Karpas-422 (cell line): Measurements from ENCODE around the gene OLFML2B. TPM values are rescaled to one million over a fixed set of nuclear protein-coding genes. Genes with fewer than 3 reads are reported as not detected.

ENCODE experiments used
- DNase-seq: peaks from one replicate; pipeline ENCODE4 v3.0.0-alpha.2; 2015
- H2AFZ ChIP-seq: fragments of 200-600 bp; sonication (generic); 2 replicates; pipeline ENCODE4 v1.6.1; 2014; ENCODE audit warnings: antibody characterized with exemption, low read length, mixed read lengths
- H3K27ac ChIP-seq: fragments of 200-600 bp; sonication (generic); 2 replicates; pipeline ENCODE4 v1.5.1; 2014; ENCODE audit warnings: mild to moderate bottlenecking, low read length, moderate library complexity
- H3K27me3 ChIP-seq: fragments of 200-600 bp; sonication (generic); 2 replicates; pipeline ENCODE4 v1.6.1; 2014; ENCODE audit warnings: low read length, mixed read lengths
- H3K36me3 ChIP-seq: fragments of 200-600 bp; sonication (generic); 2 replicates; pipeline ENCODE4 v1.6.1; 2014; ENCODE audit warnings: low read length, mixed read lengths; ENCODE audit not compliant: insufficient read depth
- H3K4me1 ChIP-seq: fragments of 200-600 bp; sonication (generic); 2 replicates; pipeline ENCODE4 v1.6.1; 2014; ENCODE audit warnings: mild to moderate bottlenecking, low read length, mixed read lengths
- H3K4me2 ChIP-seq: fragments of 200-600 bp; sonication (generic); 2 replicates; pipeline ENCODE4 v1.6.1; 2014; ENCODE audit warnings: low read length, low read depth, mild to moderate bottlenecking; ENCODE audit not compliant: poor library complexity, severe bottlenecking
- H3K4me3 ChIP-seq: fragments of 200-600 bp; sonication (generic); 2 replicates; pipeline ENCODE4 v1.5.1; 2014; ENCODE audit warnings: mild to moderate bottlenecking, antibody characterized with exemption, low read length, mixed read lengths
- H3K79me2 ChIP-seq: fragments of 200-600 bp; sonication (generic); 2 replicates; pipeline ENCODE4 v1.6.1; 2014; ENCODE audit warnings: mild to moderate bottlenecking, low read length, mixed read lengths
- H3K9ac ChIP-seq: fragments of 200-600 bp; sonication (generic); 2 replicates; pipeline ENCODE4 v1.6.0; 2014; ENCODE audit warnings: low read length
- H3K9me2 ChIP-seq: fragments of 200-600 bp; sonication (generic), shearing (Covaris generic); replicated peaks from 2 replicates; pipeline ENCODE4 v1.6.0; 2014; ENCODE audit warnings: mild to moderate bottlenecking, low read length, moderate library complexity; ENCODE audit not compliant: insufficient read depth
- H3K9me3 ChIP-seq: fragments of 300-700, 200-600 bp; sonication (generic); 2 replicates; pipeline ENCODE4 v1.6.1; 2014; ENCODE audit warnings: low read length, mixed read lengths
- H4K20me1 ChIP-seq: fragments of 200-600 bp; sonication (generic); 2 replicates; pipeline ENCODE4 v1.6.1; 2014; ENCODE audit warnings: mild to moderate bottlenecking, antibody characterized with exemption, low read length, low read depth; ENCODE audit not compliant: insufficient read depth
- total RNA-seq: library from RNA; depleted of rRNA; stranded (reverse); fragments of >200 nt; shearing (Covaris generic); gene quantifications from 2 replicates; pipeline ENCODE4 v1.2.3, GENCODE V29; 2014; ENCODE audit warnings: low replicate concordance

OLFML2B gene
- total RNA-seq, 1 experiment from 2014 or later, result not detected

- Histone ChIP-seq H3K4me2 (no peak overlapping the region), H3K4me1 (peaks cover 12% of the 10 kb centered on the region), H3K27ac (no peak overlapping the region), H4K20me1 (no peaks in the 10 kb centered on the region), H3K36me3 (no peaks in the 10 kb centered on the region), H3K9me3 (no peaks in the 10 kb centered on the region), H3K27me3 (no peaks in the 10 kb centered on the region; the same call in none of the 2 replicates), H3K4me3 (no peak overlapping the region), H3K9me2 (no peaks in the 10 kb centered on the region), H2AFZ (no peak overlapping the region), H3K79me2 (no peaks in the 10 kb centered on the region), H3K9ac (no peak overlapping the region)
- no peak for DNase-seq
Measured at GRCh38 chr1:162030759-162031280, 7.2 kb upstream of the OLFML2B start.

GRCh38 chr1:162029157-162029556, 5.5 kb upstream of the OLFML2B start:
- Histone ChIP-seq H3K9ac (no peak overlapping the region), H3K27ac (no peak overlapping the region), H3K27me3 (no peaks in the 10 kb centered on the region; the same call in none of the 2 replicates), H2AFZ (no peak overlapping the region), H3K79me2 (no peaks in the 10 kb centered on the region), H3K9me2 (no peaks in the 10 kb centered on the region), H3K4me3 (no peak overlapping the region), H3K9me3 (no peaks in the 10 kb centered on the region), H3K36me3 (no peaks in the 10 kb centered on the region), H3K4me1 (peaks cover 12% of the 10 kb centered on the region), H3K4me2 (no peak overlapping the region), H4K20me1 (no peaks in the 10 kb centered on the region)
- DNase-seq, result no peak

- H3K27ac ChIP-seq, result no peak overlapping the region
- no peaks in the 10 kb centered on the region for H3K9me3 ChIP-seq
- no peaks in the 10 kb centered on the region for H3K79me2 ChIP-seq
- H4K20me1 ChIP-seq, result no peaks in the 10 kb centered on the region
- no peak overlapping the region for H3K4me3 ChIP-seq
- DNase-seq, result peak; percentile 80
- no peak overlapping the region for H3K4me2 ChIP-seq
- no peaks in the 10 kb centered on the region for H3K9me2 ChIP-seq
- H2AFZ ChIP-seq, result no peak overlapping the region
- no peaks in the 10 kb centered on the region for H3K36me3 ChIP-seq
- peaks cover 17% of the 10 kb centered on the region for H3K4me1 ChIP-seq
- H3K27me3 ChIP-seq, result peaks cover 2% of the 10 kb centered on the region
- H3K9ac ChIP-seq, result no peak overlapping the region
Measured at GRCh38 chr1:162028726-162029125, 5.1 kb upstream of the OLFML2B start.

- Histone ChIP-seq H3K4me1 (peaks cover 22% of the 10 kb centered on the region), H3K9me2 (no peaks in the 10 kb centered on the region), H3K27me3 (peaks cover 2% of the 10 kb centered on the region), H3K4me3 (no peak overlapping the region), H3K36me3 (no peaks in the 10 kb centered on the region), H3K79me2 (no peaks in the 10 kb centered on the region), H4K20me1 (no peaks in the 10 kb centered on the region; the same call in 1 of the 2 replicates), H3K9me3 (no peaks in the 10 kb centered on the region), H3K9ac (no peak overlapping the region), H3K27ac (no peak overlapping the region), H2AFZ (no peak overlapping the region), H3K4me2 (no peak overlapping the region)
- DNase-seq, result no peak
Measured at GRCh38 chr1:162026881-162027280, 3.2 kb upstream of the OLFML2B start.

- Histone ChIP-seq H4K20me1 (no peaks in the 10 kb centered on the region; the same call in 1 of the 2 replicates), H3K4me1 (peaks cover 22% of the 10 kb centered on the region), H3K79me2 (no peaks in the 10 kb centered on the region), H2AFZ (no peak overlapping the region), H3K9ac (no peak overlapping the region), H3K4me3 (no peak overlapping the region), H3K36me3 (no peaks in the 10 kb centered on the region), H3K27ac (no peak overlapping the region), H3K27me3 (peaks cover 2% of the 10 kb centered on the region), H3K4me2 (no peak overlapping the region), H3K9me3 (no peaks in the 10 kb centered on the region), H3K9me2 (no peaks in the 10 kb centered on the region)
- no peak for DNase-seq
Measured at GRCh38 chr1:162025541-162025940, 1.9 kb upstream of the OLFML2B start.

GRCh38 chr1:162023181-162023546, 505 bp downstream of the OLFML2B start:
- no peak for DNase-seq
- Histone ChIP-seq H3K9ac (peak overlapping the region; percentile 49; the same call in 1 of the 2 replicates), H3K4me1 (peaks cover 36% of the 10 kb centered on the region), H2AFZ (peak overlapping the region; percentile 61; the same call in 1 of the 2 replicates), H3K36me3 (no peaks in the 10 kb centered on the region), H3K9me2 (no peaks in the 10 kb centered on the region), H3K79me2 (no peaks in the 10 kb centered on the region), H3K4me3 (peak overlapping the region; percentile 71; the same call in 1 of the 2 replicates), H3K27ac (no peak overlapping the region), H3K4me2 (peak overlapping the region; percentile 91), H3K9me3 (no peaks in the 10 kb centered on the region), H3K27me3 (peaks cover 2% of the 10 kb centered on the region), H4K20me1 (peaks cover 7% of the 10 kb centered on the region; the same call in 1 of the 2 replicates)

- no peaks in the 10 kb centered on the region for H3K36me3 ChIP-seq
- H3K9me3 ChIP-seq, result no peaks in the 10 kb centered on the region
- no peaks in the 10 kb centered on the region for H3K9me2 ChIP-seq
- H3K27me3 ChIP-seq, result peaks cover 2% of the 10 kb centered on the region; the same call in 1 of the 2 replicates
- no peak overlapping the region for H3K27ac ChIP-seq
- no peaks in the 10 kb centered on the region for H3K79me2 ChIP-seq
- peaks cover 36% of the 10 kb centered on the region for H3K4me1 ChIP-seq
- H4K20me1 ChIP-seq, result peaks cover 7% of the 10 kb centered on the region; the same call in 1 of the 2 replicates
- no peak for DNase-seq
- H3K9ac ChIP-seq, result no peak overlapping the region
- H3K4me3 ChIP-seq, result no peak overlapping the region
- no peak overlapping the region for H2AFZ ChIP-seq
- no peak overlapping the region for H3K4me2 ChIP-seq
Measured at GRCh38 chr1:162022626-162023025, 1.0 kb downstream of the OLFML2B start.

- Histone ChIP-seq H3K79me2 (no peaks in the 10 kb centered on the region), H4K20me1 (peaks cover 7% of the 10 kb centered on the region; the same call in 1 of the 2 replicates), H3K4me1 (peaks cover 36% of the 10 kb centered on the region), H2AFZ (no peak overlapping the region), H3K9me2 (no peaks in the 10 kb centered on the region), H3K27me3 (peaks cover 2% of the 10 kb centered on the region; the same call in 1 of the 2 replicates), H3K36me3 (no peaks in the 10 kb centered on the region), H3K4me3 (no peak overlapping the region), H3K27ac (no peak overlapping the region), H3K9me3 (no peaks in the 10 kb centered on the region), H3K4me2 (no peak overlapping the region), H3K9ac (no peak overlapping the region)
- DNase-seq, result no peak
Measured at GRCh38 chr1:162021124-162021523, 2.5 kb downstream of the OLFML2B start.
